Stimulated activated CD4-positive, alpha-beta T cell treated with anti-CD3 and anti-CD28 coated beads, TNF-alpha, amount 100 ng/mL, for 24 hours (primary cell): ENCODE measurements around the gene UMODL1.
"Not testable (repeated sequence)": the region's sequence is repeated elsewhere in the genome, so short reads cannot be mapped to it uniquely, and the experiment has no call there.

ENCODE experiments used
- DNase-seq, 3 experiments: peaks; one replicate each; pipeline ENCODE4 v3.0.0-alpha.2; 2020; ENCODE audit warnings: low read depth in 3 of 3

The UMODL1 gene

DNA sequence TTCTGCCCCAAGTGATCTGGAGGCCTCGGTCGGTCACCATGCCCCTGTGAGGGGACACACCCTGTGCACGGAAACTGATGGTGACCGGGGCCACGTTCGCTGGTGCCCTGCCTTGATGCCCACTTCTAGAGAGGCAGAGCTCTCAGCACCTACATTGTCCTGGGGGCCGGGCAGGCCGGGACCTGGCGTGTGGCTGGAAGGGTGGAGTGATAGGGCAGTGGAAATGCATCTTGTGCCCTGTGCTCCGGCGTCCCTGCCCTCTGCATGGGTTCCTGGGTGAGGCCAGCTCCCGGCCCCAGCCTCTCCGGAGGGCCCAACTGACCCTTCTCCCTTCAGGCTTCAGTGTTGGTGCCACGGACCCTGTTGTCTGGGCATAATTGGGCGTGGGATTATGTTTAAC, 11.0 kb upstream of the UMODL1 start:
- no peak for DNase-seq

DNA sequence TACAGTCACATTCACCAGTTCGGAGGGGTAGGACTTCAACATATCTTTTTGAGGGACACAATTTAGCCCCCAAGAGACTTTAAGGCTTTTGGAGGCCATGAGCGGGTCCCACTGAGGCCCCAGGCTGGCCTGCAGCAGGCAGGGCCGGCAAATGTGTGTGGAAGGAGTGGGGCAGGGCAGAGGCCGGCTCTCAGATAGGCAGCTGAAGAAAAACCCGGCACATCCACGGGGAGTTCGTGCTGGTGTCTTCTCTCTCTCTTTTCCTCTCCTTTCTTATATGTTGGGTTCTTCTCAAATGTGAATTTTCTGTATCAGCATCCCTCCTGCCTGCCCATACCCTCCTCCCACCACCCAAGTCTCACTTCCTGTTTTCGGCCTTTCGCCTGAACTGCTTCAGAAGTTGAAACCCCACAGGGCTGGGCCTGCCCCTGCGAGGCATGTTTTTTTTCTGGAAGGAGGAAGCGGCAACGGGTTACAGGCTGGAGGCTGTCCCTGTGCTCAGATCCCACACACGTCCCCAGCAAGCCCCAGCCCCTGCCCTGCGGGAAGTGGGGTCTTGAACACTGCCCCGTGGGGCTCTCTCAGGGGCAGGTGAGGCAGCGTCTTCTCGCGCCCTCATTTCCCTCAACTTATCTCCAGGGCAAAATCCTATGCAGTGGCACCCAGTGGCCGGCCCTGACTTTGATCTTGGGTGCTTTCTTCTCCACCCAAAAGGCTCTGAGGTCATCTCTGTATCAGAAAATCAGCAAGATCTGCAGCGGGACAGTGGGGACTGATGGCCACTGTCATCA, 9.7 kb upstream of the UMODL1 start:
- peak in 1 of 3 experiments; percentile 24 for DNase-seq

DNA sequence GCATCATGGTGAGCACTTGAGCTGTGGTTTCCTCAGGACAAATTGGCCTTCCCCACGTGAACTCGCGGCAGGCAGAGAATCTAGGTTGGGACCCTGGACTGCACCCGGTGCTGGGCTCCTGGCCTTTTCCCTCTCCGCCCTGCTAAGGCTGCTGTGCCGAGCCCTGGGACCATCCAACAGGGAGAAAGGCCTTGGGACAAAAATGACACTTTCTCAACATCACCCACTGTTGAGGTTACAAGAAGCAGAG, 9.2 kb upstream of the UMODL1 start:
- no peak for DNase-seq

DNA sequence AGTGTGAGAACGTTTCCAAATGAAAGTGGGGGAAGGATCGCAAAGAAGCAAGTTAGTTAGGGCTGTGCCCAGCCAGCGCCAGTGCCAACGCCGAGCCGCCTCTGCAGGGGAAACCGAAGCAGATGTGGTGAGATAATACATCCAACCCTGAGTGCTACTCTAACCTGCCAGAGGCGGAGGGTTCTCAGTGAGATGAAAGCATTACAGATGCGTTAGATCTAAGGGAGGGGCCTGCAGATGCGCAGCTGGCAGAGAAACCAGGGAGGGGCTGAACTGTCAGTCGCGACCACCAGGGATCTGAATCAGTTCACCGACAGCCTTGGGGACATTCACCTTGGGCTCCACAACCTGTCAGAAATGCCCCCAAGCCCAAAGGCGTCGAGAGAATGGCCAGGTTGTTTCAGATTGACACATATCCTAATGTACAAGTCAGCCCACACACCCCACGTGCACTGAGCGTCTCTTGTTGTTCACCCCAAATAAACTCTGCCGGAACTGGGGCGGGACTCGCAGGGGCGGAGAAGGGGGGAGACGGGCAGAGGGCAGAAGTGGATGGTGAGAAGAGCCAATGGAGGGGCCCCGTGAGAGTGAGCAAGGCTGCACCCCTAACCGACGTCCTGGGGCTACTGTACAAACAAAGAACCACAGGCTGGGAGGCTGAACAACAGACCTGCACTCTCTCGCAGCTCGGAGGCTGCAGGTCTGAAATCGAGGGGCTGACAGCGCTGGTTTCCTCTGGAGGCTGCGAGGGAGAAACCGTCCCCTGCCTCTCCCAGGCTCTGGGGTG, 8.7 kb upstream of the UMODL1 start:
- DNase-seq: peak; percentile 37 to 62 (median 48)

DNA sequence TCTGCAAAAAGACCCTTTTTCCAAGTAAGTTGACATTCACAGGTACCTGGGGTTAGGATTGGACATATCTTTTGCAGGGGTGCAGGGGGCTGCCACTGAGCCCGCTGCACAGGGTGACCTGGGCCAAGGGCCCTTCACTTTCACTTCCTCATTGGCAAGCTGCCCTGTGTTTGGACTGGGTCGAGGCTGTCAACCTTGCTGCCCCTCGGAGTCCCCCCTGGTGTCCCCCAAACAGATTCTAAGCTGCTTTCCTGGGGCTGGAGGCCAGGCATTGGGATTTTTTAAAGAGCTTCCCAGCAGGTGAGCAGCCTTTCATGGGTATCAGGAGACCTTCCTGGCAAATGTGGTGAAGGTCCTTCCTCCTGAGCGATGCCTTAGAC, 7.9 kb upstream of the UMODL1 start:
- no peak for DNase-seq

DNA sequence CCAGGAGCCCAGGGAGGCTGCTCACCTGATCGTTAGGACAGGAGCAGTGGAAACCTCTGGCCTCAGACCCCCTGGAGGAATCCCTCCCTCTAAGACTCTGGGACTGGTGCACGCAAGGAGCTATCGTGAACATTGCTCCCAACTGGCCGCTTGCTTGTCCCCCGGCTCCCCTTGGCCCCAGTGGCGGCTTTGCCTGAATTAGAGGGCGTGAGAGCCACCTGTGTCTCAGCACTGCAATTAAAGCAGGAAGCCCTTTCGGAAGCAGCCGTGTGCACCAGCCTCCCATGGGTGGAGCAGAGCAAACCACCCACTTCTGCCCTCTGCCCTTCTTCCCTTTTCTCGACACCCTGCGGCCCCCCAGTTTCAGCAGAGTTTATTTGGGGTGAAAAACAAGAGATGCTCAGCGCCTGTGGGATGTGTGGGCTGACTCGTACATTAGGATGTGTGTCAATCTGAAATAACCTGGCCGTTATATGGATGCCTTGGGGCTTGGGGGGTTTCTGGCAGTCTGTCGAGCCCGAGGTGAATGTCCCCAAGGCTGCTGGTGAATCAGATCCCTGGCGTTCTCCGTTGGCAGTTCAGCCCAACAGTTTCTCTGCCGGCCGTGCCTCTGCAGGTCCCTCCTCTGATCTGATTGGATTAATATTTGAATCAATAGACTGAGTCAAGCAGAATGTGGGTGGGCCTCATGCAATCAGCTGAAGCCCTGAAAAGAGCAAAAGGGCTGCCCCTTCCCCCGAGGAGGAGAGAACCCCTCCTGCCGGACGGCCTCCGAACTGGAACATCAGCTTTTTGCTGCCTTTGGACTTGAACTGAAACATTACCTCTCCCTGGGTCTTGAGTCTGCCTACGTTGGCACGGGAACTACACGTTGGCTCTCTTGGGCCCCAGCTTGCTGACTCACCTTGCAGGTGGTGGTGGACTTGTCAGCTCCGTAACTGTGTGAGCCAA, 7.3 kb upstream of the UMODL1 start:
- peak; percentile 23 to 56 (median 31) for DNase-seq

DNA sequence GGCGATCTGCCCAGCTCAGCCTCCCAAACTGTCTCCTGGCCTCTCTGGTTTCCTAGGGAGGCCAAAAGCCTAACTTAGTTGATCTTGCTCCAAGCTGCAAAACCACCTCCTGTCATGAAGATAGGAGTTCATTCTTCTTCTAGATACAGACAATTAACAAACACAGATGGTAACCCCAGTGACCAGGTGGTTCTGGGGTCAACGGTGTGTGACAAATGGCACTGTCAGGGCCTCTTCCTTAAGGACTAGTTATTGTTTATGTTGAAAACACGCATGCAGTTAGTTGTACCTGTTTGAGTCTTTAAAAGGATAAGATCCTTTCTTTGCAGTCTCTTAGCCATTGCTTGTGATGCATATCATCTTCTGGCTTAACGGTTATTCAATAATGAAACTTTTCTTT, 4.6 kb upstream of the UMODL1 start:
- no peak for DNase-seq

DNA sequence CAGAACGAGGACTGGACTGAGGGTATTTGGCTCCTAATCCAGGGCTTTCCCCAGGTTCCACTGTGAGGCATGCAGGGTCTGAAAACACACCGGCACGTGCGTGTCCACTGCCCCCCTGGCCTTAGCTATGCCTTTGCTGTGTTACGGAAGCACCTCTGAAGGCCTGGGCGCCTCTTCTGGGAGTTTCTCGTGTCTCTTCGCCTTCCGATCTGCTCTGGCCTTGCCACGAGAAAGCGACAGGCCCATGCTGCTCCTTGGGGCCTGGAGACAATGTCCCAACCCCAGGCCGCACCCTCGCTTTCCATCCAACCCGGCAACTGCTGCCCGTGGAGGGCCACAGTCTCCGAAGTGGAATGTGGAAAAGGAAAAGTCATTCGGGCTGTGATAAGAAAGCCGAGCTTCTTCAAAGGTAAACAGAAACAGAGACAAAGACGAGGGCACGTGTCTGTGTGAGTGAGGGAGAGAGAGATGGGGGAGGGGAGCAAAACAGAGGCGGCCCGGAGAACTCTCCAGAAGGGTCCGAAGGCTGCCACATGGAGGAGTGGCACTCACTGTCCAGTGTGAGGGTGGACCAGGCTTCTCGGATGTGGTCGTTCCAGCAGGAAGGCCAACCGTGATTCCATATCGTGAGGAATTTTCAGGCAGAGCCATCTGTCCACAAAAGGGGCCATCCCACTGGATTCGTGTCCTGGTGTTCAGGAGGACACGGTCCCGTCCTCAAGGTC, 3.4 kb upstream of the UMODL1 start:
- DNase-seq: no peak

DNA sequence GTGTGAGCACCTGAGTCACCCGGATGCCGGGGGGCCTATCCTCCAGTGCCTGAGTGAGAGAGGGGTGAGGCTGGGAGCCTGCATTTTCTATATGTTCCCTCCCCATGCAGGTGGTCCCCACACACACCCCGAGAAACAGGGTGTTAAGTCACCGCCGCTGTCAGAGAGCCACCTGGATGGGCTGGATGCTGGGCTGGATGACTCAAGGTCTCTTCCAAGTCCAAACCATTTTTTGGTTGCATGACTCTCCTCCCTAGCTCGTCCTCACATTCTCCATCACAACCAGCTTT, 2.9 kb upstream of the UMODL1 start:
- DNase-seq: no peak

DNA sequence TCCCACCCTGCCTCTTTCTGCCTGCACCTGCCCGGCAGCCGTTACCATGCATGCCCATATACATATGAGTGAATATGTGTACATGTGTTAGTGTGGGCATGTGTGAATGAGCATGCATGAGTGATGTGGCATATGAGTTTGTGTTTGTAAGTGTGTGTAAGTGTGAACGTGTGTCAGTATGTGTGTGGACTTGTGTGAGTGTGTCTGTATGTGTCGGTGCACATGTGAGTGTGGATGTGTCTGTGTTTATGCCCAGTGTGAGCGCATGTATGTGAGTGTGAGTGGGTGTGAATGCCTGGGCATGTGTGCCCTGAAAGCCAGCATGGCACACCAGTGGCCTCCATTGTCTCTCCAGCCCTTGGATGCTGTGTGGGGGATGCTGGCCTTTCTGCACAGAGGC, 2.5 kb upstream of the UMODL1 start:
- DNase-seq: no peak

DNA sequence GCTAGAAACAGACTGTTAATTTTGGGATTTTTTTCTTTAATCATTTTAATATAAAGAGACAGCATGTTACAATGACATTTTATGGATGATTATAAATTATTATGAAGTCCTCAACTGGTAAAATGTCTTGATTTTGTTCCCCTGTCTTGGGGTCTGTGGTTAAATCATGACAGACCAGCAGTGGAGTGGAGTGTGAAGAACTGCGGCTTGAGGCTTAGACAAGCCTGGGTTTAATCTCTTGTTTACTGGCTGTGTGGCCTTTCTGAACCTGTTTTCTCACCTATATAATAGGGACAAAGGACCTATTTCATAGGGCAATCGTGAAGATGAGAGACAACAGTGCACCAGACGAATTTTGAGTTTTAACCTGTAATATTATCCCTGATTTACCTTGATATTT, 1.8 kb upstream of the UMODL1 start:
- no peak for DNase-seq

DNA sequence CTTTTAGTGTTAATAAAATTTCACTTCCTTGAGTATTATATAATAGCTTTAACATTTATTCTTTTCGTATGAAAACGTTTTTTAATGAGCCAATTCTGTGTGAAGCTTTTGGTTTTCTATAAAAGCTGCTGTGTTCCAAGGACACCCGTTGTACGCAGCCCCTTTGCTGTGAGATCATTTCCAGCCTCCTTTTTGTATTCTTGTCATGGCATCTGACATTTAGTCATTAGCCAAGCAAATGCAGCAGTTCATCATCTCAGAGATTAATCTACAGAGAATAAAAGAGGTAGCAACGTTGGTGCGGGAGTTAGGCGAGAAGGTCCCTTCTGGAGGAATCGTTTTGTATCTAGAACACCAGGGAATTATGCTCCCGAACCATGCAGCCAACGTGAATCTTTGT, 1.3 kb upstream of the UMODL1 start:
- no peak for DNase-seq

DNA sequence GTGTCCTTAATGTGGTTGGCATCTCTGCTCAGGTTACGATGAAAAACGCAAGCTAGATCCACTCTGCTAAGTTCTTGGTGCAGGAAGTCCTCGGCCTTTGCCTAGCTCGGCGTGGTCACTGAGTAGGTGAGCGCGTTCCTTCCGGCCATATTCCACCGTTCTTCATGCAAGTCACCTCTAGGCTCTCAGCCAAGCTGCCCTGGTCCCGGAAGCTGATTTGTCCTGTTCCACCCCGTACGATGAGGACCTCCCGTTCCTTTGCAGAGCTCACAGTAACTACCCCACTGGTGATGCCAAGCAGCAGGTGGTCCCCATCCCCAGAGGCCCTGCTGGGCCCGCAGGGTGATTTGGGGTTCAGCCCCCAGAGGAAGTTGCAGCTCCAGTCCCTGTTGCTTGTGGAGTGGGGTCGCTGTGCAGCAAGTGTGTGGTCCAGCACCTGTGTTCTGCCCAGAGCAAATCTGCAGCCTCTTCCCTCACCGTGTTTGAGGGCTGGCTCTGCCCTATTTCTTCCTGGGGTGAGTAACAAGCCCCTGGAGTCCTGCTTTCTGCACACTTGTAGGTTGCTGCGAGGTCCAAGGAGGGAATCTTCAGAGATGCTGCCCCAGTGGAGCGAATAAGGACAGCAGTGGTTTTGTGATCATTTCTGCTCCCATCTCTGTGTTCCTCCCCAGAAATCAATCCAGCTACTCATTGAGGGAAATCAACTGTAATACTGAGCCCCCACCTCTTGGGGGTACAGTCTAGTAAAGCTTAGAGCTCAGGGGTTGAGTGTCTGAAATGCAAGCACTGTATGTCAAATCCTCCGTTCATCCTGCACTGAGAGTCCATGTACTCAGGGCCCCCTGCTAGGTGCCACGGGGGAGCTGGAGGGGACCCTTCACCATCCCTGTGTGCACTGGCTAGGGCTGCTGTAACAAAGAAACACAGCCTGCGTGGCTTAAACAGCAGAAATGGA, 2.3 kb downstream of the UMODL1 start:
- no peak for DNase-seq

DNA sequence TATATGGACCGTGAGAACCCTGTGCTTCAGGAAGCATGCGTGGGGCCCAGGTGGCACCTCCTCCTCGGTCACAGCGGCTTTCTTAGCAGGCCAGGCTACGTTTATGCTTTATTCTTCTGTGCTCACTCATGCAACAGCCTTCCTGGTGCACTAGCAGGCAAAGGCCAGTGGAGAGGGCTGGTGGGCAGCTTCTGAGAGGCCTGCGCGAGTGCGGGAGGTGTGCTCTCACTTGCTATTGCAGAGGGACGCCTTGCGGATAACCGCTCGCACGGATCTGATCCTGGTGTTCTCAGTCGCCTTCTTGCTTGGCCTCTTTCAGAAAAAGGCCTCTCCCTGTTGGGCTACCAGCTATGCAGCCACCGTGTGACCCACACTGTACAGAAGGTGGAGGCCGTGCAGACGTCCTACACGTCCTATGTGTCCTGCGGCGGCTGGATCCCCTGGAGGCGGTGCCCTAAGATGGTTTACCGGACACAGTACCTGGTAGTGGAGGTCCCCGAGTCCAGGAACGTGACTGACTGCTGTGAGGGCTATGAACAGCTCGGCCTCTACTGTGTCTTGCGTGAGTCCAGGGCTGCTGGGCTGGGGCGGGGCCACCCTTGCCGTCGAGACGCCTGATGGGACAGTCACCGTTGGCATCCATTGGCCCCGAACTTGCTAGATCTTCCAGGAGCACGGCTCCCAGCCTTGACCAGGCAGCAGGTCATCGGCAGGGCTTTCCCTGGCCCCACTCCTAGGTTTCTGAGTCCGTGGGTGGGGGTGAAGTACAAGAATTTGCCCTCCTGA, 4.8 kb downstream of the UMODL1 start:
- DNase-seq: no peak

DNA sequence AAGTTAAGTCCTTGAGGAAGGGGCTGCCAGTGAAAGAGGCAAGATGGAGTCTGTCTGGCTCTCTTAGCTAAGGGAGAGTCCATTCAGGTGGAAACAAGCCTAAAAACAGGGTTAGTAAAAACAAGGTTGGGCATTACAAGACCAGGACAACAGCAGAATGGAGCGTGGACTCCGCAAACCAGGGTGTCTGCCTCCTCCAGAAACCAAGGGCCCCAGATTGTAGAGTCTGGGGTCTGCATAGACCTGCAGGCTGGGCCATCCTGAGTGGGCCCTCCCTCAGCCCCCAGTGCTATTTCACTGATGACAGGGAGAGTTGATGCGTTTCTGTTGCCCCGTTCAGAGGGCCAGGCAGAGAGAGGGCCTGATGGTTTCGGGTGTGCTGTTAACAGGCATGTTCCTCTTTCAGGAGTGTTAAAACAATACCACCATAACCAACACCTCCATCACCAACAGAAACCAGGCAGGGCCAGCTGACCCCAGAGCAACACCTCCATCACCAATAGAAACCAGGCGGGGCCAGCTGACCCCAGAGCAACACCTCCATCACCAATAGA, 6.6 kb downstream of the UMODL1 start:
- DNase-seq: not testable (repeated sequence)

DNA sequence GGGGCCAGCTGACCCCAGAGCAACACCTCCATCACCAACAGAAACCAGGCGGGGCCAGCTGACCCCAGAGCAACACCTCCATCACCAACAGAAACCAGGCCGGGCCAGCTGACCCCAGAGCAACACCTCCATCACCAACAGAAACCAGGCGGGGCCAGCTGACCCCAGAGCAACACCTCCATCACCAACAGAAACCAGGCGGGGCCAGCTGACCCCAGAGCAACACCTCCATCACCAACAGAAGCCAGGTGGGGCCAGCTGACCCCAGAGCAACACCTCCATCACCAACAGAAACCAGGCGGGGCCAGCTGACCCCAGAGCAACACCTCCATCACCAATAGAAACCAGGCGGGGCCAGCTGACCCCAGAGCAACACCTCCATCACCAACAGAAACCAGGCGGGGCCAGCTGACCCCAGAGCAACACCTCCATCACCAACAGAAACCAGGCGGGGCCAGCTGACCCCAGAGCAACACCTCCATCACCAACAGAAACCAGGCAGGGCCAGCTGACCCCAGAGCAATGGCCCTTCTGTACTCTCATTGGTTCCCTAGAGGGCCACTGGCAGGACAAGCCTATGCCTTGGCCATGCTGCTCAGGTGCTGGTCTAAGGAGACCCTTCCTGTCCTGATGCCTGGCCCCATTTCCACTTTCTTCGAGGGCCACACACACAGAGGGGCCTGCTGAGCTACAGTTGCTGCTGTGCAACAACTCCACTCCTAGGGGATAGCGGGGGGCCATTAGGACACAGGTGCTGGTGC, 7.3 kb downstream of the UMODL1 start:
- DNase-seq: not testable (repeated sequence)

DNA sequence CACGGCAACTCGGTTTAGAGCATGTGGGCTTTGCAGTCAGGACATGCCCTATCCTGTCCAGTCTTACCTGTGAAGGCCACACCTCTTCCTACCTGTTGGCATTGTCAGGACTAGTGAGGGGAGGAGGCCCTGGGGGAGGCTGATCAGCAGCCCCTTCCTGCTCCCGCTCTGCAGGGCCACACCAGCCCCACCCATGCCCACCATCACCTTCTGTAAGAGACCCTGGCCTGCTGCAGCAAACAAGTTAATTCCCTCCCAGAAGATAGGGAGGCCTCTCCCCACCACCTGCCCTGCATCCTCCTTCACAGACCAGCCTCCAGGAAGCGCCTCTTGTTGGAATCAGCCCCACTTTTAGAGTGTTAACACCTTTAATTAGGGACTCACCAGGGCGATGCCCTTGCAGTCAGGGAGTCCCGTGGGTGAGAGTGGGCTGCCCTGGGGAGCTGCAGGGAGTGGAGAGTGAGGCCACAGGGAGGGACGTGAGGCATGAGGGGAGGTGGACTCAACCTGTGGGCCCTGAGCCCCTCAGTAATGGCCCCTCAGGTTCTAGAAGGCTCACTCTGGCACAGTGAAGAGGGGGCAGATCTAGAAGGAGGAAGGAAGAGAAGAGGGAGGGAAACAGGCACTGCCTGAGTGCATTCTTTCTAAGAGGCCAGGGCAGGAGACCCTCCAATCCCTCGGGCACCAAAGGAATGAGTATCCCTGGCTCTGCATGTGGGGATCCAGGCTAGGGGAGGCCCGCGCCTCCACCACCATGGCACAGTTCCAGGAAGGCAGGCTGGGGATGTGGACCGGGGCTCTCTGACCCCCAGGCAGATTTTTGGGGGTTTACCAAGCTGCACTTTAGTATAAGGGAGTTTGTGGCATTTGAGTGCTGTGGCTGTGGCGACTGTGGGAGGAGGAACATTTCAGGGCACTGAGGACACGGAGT, 8.2 kb downstream of the UMODL1 start:
- DNase-seq: no peak
